GM19452 (cell line): Measurements from ENCODE around the gene ADD3.

Experiments used
- ATAC-seq: cut with Tn5 transposase; IDR thresholded peaks from one replicate; pipeline ENCODE4 v1.9.1; 2021; ENCODE audit not compliant: unreplicated experiment

ADD3 gene

DNA sequence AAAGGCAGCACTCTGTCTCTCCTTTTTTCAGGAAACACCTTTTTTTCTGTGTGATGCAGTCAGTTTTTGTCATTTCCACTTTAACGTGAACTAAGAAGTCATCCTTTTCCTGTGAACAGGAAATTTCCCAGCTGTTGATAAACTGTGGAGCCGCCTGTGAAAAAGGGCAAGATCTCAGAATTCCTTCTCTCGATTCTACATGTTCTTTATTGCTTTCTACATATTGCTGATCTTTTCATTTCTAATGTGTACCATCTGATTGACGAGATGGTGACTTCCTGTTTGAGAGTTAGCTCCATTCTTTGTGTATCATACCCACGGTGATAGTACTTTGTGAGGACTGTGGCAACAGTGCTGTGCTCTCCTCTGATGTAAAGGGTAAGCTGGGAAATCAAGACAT, 50.4 kb downstream of the ADD3 start:
- no peak for ATAC-seq

DNA sequence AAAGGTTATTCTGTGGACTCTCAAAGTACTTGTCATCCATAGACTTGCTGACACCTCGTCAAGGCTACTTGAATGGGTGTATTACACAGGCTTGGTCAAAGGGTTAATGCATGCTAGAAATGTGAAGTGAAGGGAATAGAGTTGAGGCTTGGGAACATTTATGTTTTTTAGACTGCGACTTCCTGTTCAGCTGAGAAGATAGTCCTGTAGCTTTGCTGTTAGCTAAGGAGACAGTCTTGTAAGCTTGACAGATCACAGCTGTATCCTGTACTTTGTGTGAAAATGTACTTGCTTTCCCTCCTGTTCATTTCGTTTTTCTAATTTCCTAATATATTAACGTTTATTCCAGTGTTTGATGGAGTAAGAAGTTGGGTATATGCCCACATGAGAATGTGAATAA, 52.1 kb downstream of the ADD3 start:
- no peak for ATAC-seq

DNA sequence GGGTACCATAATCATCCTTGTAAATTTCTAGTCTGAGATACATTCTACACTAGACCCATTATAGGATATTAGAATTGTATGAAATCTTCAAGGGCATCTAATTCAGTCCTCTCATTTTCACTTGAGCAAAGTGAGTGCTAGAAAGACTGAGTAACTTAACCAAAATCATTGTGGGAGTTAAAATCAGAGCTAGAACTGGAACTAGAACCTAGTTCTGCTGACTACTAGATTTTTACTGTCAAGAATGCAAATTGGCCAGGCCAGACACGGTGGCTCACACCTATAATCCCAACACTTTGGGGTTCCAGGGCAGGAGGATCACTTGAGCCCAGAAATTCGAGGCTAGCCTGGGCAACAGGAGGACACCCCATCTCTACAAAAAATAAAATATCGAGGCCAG, 53.9 kb downstream of the ADD3 start:
- no peak for ATAC-seq

DNA sequence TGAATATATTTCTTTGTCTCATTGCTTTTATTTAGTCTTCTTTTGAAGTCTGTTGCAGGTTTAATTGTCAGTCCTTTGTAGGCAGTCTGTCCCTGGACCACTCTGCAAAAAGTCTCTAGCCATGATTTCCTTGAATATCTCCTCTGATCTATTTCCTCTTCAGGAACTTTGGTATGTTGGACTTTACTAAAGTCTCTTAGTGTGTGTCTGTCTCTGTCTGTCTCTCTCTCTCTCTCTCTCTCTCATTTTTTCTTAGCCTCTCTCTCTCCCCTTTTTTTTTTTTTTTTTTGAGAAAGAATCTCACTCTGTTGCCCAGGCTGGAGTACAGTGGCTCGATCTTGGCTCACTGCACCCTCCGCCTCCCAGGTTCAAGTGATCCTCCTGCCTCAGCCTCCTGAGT, 57.5 kb downstream of the ADD3 start:
- no peak for ATAC-seq

DNA sequence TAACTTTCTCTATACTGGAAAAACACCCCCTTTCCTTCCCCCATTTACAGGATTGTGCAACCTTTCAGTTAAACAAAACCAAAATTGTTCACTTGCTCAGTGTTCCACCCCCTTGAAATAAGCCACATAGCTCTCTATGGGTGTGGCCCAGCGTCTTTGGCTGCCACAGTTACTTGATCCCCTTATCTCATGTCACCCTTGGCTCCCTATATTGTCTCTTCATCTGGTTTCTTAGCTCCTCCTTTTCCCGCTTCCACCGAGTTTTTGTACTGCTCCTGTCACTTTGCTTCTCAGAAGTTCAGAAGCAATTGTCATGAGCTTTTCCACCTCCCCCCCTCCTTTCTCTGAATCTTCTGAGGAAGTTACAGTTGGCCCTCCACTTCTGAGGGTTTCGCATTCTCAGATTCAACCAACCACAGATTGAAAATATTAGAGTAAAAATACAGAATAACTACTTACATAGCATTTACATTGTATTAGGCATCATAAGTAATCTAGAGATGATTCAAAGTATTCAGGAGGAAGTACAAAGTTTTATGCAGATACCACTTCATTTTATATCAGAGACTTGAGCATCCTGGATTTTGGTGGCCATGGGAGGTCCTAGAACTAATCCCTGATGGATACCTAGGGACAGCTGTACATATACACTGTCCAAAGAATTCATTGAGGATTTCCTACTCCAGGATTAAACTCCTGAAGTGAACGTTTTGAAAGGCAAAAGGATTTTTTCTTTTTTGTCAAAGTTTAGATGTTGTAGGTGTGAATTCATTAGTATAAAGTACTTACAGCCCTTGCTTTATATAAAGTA, 60.4 kb downstream of the ADD3 start:
- peak; percentile 47 for ATAC-seq

DNA sequence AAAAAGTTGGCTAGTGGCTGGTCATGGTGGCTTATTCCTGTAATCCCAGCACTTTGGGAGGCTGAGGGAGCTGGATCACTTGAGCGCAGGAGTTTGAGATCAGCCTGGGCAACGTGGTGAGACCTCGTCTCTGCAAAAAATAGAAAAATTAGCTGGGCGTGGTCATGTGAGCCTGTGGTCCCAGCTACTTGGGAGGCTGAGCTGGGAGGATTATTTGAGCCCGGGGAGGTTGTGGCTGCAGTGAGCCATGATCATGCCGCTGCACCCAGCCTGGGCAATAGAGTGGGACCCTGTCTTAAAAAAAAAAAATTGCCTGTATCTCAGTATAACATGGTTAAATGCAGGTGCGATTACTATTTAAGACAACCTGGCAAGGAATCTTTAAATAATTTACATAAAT, 61.0 kb downstream of the ADD3 start:
- ATAC-seq, result no peak

DNA sequence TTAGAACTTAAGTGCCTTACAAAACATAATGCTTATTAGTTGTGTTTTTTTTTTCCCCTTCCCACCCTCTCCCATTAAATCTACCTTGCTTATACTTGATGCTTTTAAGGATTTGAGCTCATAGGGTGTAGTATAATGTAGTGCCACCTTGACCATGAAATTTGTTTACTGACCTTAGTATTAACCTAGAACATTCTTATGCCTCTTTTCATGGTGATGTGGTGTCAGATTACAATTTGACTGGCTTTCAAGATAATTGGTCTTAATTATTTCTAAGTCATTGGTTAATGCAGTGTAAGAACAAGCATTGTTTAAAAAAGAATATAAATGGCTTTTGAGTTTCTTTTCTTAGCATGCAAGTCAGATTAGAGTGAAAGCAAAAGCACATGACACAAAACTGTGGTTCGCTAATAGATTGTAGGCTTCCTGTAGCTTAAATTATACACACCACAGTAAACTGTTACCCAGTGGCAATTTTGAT, 61.8 kb downstream of the ADD3 start:
- ATAC-seq, result peak; percentile 64

DNA sequence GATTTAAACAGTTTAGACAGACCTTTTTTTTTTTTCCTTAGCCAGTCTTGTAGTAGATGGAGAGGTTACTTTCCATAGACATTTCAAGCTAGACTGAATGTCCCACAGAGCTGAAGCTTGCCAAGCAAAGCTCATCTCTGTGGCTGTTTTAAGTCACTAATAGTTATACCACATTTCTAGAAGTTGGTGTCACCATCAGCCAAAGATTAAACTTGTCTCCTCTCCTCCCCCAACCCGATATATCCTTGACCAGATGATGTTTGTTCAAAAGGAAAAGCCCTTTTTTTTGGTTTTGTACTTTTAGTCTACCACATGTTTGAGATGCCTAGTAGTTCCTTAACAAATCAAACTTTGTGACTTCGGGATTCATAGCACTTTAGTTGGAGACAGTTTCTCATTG, 66.1 kb downstream of the ADD3 start:
- ATAC-seq, result no peak

DNA sequence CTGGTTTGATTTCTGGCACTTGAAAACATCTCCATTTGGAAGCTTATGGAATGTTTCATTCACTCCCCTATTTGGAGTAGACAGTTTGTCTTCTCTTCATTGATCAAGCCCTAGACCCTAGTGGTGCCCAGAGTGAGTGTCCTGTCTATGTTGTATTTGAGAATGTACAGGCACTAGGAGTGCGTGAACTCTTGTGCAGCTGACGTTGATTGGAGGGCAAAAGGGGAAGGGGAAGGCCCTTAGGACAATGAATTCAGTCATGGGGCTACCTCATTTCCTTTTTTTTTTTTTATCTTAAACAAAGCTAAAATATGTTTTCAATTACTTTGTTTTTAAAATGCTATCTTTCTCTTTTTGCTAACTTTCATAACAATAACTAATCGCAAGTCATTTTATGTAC, 66.5 kb downstream of the ADD3 start:
- no peak for ATAC-seq

DNA sequence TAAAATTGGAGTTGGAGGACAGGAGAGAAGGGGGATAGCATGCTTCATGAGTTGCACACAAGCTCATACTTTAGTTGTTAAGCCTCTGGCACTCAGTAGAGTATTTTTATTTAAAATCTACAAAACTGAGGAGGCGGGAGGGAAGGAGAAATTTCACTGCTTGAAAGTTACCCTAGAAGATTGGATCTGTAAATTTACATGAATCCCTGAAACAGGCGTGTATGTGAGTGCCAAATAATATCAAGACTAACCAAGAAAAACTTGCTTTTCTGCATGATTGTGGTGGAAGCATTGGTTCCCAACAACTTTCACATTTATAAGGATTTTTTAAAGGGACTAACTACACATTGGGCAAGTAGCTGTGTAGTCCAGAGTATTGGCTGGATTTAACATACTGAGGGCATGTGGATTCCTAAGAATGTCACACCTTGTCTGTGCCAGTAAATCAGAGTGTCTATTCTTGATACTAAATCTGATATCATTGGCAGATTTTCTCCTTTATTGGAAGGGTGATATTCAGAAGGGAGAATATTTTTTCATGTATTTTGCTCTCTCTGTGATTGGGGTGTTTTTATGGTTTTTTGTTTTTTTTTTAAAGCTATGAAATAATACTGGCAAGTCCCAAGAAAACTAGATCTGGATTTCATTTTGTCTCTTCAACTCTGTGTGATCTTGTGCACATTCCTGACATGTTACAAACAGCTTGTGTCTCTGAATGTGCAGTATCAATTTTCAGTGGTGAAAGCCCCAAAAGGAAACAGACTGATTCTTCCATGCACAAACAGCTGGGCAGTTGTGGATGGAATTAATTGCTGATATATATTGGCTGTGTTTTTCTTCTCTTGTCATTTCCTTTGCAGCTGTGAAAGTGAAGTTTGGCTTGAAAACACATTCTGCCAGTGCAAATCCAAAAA, 67.2 kb downstream of the ADD3 start:
- no peak for ATAC-seq

DNA sequence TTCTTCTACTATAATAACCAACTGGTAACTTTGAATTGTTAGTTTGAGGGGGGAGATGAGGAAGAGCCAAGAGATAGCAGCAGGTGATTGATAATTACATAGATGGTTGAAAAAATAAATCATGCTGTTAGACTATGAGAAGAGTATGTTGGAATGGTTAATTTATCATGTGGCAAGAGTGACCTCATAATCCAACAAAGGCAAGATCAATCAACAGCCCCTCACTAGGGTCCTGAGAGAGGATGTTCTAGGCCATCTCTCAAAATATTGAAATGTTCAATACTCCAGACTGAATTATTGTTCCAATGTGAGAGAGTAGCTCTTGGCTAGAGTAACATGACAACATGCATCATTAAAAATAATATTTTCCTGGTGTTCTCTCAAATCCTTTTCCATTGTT, 67.9 kb downstream of the ADD3 start:
- no peak for ATAC-seq

DNA sequence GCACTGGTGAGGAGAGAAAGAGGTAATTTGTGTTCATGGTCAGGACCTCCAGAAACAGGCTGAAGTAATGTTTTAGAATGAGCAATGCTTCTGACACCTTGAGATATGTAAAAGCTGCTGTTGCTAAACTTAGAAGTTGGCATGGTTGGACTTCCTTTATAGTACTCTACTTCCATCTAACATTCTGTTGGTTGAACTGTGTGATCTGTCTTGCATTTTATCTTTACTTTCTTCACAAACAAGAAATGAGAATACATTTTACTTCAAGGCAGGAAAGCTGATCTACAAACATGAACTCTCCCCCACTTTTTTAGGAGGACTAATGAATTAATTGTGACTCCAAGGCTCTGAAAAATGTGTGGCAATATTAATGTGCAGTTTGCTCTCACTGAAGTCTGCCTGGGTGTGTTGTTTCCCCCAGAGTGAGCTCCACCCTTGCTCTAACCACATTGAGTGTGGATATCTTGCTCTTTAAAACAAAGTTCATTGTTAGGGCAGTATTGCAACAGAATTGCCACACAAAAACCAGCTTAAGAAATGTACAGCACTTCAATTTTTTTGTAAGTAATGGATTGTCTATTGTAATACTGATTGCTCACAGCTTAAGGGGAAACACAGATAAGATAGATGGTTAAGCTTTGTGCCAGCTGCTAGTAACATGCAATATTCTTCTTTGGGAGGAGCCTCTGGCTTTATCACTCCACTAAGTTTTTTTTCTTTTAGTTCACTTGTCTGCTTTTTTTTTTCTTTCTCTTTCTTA, 69.0 kb downstream of the ADD3 start:
- ATAC-seq, result peak; percentile 65

DNA sequence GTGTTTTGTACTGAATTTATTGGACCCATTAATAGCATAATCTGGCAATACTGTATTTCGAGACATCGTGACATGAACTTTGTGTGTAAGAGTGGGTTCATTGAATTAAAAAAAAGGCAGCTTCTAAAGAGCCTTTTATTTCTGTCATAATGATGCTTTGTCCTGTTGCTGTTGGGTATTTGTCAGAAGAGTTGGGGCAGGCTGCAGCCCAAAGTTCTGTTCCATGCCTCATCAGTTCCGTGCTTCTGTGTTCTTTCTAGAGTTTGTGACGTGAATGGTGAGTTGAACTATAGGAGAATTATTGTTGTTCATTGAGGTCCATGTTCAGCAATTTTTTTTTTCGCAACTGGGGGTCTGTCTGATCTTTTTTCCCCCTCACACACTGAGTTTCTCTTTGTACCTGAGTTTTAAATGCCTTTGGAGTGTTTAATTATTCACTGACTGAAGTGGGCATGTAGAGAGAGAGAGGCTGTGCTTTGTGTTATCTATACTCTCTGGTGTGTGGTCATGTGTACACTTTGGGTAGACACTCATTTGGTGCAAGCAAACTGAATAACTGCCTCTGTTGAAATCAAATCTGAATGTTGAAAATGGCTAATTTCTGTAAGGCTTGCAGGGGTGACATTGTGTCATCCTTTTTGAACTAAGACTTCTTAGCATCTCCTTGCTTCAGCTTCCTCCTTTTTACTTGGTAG, 69.8 kb downstream of the ADD3 start:
- peak; percentile 28 for ATAC-seq

DNA sequence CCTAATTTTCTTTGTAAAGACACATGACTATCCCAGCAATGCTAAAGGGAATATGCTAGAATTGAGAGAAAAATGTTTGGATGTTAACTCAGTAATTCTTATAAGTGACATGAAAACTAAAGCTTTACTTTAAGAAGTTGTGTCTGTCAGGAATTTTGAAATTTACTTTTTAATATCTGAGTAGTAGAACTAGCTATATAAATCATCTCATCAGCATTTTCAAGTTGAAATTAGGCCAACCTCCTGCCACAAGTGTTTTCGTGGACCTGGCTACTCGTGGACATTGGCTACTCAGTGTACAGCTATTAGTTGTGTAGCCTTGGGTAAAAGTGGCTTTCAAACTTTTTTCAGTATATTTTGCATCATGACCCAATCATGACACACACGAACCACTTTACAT, 70.5 kb downstream of the ADD3 start:
- ATAC-seq, result no peak

DNA sequence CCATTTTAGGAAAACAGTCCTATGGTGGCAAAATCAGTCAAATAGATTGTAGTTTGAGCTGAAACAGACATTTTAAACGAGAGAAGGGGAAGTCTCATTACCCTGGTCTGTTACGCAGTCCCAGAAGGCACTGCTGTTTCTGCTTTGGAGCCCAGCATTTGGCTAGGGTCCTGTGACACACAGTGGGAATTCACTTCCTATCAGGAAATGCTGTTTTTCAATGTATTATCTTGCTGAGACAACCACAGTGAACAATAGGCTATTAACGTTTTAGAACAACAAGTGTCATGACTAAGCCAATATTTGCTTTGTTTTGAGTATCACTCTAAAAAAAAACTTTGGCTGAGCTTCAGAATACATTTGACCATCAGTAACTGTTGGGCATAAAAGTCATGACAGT, 74.1 kb downstream of the ADD3 start:
- ATAC-seq, result no peak

DNA sequence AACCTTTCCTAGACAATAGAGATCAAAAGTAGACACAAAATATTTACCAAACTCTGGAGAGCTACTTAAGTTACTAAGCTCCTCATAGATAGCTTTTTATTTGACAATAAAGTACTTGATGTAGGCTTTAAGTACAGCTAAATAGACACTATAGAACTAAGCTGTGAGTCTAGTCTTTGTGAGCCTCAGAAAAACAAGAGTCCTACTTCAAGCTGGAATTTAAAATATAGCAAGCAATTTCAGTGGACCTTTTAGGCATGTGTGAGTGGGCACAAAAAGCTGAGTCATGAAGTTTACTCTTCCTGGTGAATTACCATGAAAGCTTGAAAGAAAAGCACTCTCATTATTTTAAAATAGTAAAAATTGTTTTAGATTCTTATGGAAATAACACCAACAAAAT, 76.1 kb downstream of the ADD3 start:
- ATAC-seq, result no peak

DNA sequence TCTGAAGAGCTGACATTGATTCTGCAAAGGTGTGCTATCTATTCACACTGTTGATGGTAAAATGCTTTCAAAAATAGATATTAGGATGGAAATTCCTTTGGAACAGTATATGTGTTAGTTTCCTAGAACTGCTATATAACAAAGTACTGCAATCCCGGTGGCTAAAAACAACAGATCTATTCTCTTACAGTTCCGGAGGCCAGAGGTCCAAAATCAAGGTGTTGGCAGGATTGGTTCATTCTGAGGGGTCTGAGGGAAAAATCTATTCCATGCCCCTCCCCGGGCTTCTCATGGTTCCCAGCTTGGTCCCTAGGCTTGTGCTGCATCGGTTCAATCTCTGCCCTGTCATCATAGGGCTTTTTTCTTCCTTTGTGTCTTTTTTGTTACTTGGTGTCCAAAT, 79.9 kb downstream of the ADD3 start:
- no peak for ATAC-seq

DNA sequence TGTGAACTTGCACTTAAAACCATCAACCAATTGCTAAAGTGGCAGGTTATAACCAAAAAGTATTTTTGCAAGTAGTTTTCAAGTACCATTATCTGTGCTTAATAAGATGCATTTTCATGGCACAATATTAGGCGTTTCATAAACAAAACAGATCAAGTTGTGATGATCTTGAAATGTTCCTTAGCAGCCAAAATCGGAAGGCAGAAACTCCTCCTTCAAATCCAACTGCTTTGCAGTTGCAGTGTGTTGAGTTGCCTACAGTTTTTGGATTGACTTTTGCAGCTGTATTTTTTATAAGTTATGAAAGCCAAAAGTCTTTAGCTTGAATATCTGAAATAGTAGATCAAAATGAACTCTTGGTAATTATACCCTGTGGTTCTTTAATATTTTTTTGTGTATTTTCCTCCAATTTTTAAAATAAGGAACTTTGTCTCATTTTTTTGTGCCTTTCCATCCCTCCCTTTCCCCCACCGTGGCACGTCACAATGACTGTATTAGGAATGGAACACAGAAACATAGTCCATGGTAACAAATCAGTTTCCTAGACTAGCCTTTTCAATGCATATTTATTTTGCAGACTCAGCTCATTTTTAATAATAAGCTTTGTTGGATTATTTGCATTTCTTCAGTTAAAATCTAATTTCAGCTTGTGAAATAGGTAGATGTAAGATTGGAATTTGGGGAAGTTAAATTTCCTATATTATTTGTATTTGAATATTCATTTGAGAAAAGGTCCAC, 80.8 kb downstream of the ADD3 start:
- ATAC-seq, result no peak

DNA sequence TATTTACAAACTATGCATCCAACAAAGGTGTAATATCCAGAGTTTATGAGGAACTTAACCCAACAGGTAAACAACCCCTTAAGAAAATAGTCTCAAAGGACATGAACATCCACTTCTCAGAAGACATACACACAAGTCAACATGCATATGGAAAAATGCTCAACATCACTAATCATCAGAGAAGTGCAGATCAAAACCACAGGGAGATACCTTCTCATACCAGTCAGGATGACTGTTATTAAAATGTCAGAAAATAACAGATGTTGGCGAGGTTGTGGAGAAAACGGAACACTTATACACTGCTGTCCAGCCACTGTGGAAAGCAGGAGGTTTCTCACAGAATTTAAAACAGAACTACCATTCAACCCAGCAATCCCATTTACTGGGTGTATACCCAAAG, 84.0 kb downstream of the ADD3 start:
- no peak for ATAC-seq

DNA sequence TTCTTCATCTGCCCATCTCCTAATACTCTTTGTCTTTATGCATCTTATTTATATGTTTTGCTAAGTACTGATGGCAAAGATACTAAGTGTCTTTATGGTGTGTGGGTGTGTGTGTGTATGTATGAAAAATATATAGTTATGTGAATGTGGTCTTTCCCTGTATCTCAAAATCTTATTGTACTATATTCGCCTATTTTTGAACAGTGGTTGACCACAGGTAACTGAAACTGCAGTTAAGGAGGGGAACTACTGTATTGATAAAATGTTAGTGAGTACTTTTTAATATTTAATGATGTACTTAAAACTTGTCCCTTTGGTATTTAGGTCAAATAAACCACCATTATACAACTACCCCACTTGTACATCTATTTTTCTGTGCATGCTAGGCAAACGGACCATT, 85.9 kb downstream of the ADD3 start:
- no peak for ATAC-seq
